Measurements from ENCODE around the gene KPNA6.
"Not testable (repeated sequence)": the region's sequence is repeated elsewhere in the genome, so short reads cannot be mapped to it uniquely, and the experiment has no call there.

KPNA6 gene

DNA sequence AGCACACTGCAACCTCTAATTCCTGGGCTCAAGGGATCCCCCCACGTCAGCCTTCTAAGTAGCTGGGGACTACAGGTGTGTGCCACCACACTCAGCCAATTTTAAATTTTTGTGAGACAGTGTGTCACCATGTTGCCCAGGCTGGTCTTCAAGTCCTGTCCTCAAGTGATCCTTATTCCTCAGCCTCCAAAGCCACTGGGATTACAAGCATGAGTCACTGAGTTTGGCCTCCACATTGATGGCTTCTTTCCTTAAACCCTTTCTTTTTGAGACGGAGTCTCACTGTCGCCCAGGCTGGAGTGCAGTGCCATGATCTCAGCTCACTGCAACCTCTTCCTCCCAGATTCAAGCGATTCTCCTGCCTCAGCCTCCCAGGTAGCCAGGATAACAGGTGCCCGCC lies 7.6 kb downstream of the KPNA6 start:
- no peak for TF ChIP-seq GABPA (IDR thresholded peaks at IDR 0.05; ENCODE audit: low read depth)
- TF ChIP-seq, protein P1, sequence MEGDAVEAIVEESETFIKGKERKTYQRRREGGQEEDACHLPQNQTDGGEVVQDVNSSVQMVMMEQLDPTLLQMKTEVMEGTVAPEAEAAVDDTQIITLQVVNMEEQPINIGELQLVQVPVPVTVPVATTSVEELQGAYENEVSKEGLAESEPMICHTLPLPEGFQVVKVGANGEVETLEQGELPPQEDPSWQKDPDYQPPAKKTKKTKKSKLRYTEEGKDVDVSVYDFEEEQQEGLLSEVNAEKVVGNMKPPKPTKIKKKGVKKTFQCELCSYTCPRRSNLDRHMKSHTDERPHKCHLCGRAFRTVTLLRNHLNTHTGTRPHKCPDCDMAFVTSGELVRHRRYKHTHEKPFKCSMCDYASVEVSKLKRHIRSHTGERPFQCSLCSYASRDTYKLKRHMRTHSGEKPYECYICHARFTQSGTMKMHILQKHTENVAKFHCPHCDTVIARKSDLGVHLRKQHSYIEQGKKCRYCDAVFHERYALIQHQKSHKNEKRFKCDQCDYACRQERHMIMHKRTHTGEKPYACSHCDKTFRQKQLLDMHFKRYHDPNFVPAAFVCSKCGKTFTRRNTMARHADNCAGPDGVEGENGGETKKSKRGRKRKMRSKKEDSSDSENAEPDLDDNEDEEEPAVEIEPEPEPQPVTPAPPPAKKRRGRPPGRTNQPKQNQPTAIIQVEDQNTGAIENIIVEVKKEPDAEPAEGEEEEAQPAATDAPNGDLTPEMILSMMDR (IDR thresholded peaks at IDR 0.05; ENCODE audit: insufficient read depth, low read length), result no peak
- TF ChIP-seq, protein P2, sequence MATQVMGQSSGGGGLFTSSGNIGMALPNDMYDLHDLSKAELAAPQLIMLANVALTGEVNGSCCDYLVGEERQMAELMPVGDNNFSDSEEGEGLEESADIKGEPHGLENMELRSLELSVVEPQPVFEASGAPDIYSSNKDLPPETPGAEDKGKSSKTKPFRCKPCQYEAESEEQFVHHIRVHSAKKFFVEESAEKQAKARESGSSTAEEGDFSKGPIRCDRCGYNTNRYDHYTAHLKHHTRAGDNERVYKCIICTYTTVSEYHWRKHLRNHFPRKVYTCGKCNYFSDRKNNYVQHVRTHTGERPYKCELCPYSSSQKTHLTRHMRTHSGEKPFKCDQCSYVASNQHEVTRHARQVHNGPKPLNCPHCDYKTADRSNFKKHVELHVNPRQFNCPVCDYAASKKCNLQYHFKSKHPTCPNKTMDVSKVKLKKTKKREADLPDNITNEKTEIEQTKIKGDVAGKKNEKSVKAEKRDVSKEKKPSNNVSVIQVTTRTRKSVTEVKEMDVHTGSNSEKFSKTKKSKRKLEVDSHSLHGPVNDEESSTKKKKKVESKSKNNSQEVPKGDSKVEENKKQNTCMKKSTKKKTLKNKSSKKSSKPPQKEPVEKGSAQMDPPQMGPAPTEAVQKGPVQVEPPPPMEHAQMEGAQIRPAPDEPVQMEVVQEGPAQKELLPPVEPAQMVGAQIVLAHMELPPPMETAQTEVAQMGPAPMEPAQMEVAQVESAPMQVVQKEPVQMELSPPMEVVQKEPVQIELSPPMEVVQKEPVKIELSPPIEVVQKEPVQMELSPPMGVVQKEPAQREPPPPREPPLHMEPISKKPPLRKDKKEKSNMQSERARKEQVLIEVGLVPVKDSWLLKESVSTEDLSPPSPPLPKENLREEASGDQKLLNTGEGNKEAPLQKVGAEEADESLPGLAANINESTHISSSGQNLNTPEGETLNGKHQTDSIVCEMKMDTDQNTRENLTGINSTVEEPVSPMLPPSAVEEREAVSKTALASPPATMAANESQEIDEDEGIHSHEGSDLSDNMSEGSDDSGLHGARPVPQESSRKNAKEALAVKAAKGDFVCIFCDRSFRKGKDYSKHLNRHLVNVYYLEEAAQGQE (IDR thresholded peaks at IDR 0.05; ENCODE audit: insufficient replicate concordance, low read depth), result no peak
- TF ChIP-seq POLR2AphosphoS5 (IDR thresholded peaks at IDR 0.05; ENCODE audit: low read depth), result no peak
- no peak for TF ChIP-seq SPI1 (IDR thresholded peaks at IDR 0.05; ENCODE audit: borderline replicate concordance, low read depth)
- Histone ChIP-seq H3K27ac (replicated peaks) (no peak overlapping the region), H3K4me3 (replicated peaks; ENCODE audit: insufficient read depth, low read length) (no peak overlapping the region), H3K27me3 (ENCODE audit: insufficient read depth, poor library complexity, severe bottlenecking) (no peaks in the 10 kb centered on the region)
- no peak for DNase-seq (ENCODE audit: low read depth in 1 of 2, low spot score in 1 of 2)

DNA sequence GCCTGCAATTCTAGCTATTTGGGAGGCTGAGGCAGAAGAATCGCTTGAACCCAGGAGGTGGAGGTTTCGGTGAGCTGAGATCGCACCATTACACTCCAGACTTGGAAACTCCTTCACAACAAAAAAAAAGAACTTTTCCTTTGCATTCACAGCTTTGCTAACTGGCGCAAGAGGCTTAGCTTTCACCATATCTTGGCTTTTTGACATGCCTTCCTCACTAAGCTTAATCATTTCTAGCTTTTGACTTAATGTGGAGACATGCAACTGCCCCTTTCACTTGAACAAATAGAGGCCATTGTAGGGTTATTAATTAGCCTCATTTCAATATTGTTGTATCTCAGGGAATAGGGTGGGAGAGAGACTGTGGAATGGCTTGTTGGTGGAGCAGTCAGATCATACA lies 8.7 kb downstream of the KPNA6 start:
- Histone ChIP-seq H3K4me3 (replicated peaks; ENCODE audit: insufficient read depth, low read length) (no peak overlapping the region), H3K27me3 (ENCODE audit: insufficient read depth, poor library complexity, severe bottlenecking) (no peaks in the 10 kb centered on the region), H3K27ac (replicated peaks) (peak overlapping the region; percentile 29; the same call in 1 of the 2 replicates)
- DNase-seq (ENCODE audit: low read depth in 1 of 2, low spot score in 1 of 2), result peak in 1 of 2 experiments; percentile 33
- TF ChIP-seq, protein P2 (IDR thresholded peaks at IDR 0.05; ENCODE audit: insufficient replicate concordance, low read depth), result no peak
- TF ChIP-seq GABPA (IDR thresholded peaks at IDR 0.05; ENCODE audit: low read depth) (no peak), SPI1 (IDR thresholded peaks at IDR 0.05; ENCODE audit: borderline replicate concordance, low read depth) (no peak), POLR2AphosphoS5 (IDR thresholded peaks at IDR 0.05; ENCODE audit: low read depth) (no peak)
- TF ChIP-seq, protein P1 (IDR thresholded peaks at IDR 0.05; ENCODE audit: insufficient read depth, low read length), result no peak

DNA sequence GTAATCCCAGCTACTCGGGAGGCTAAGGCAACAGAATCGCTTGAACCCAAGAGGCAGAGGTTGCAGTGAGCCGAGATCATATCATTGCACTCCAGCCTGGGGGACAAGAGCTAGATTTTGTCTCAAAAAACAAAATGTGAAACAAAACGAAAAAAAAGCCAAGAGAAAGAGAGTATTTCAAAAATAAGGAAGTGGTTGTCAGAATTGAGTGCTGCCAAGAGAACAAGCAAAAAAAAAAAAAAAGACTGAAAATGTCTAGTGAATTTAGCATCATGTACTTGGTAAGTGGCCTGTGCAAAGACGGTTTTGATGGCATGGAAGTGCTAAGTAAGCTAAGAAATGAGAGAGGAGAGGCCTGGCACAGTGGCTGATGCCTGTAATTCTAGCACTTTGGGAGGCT lies 14.3 kb downstream of the KPNA6 start:
- Histone ChIP-seq H3K27ac (replicated peaks) (peak overlapping the region; percentile 37), H3K4me3 (replicated peaks; ENCODE audit: insufficient read depth, low read length) (no peak overlapping the region), H3K27me3 (ENCODE audit: insufficient read depth, poor library complexity, severe bottlenecking) (no peaks in the 10 kb centered on the region)
- peak; percentile 97 for TF ChIP-seq SPI1 (IDR thresholded peaks at IDR 0.05; ENCODE audit: borderline replicate concordance, low read depth)
- TF ChIP-seq POLR2AphosphoS5 (IDR thresholded peaks at IDR 0.05; ENCODE audit: low read depth), result no peak
- DNase-seq (ENCODE audit: low read depth in 1 of 2, low spot score in 1 of 2), result no peak

DNA sequence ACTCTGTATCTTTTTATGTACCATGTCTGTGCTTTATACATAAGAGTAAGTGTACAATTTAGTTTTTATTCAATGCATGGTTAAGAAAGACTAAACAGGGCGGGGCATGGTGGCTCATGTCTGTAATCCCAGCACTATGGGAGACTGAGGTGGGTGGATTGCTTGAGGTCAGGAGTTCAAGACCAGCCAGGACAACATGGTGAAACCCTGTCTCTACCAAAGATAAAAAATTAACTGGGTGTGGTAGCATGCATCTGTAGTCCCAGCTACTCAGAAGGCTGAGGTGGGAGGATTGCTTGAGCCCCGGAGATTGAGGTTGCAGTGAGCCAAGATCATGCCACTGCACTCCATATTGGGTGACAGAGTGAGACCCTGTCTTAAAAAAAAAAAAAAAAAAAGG lies 15.5 kb downstream of the KPNA6 start:
- H3K27me3 ChIP-seq (ENCODE audit: insufficient read depth, poor library complexity, severe bottlenecking); H3K27ac ChIP-seq (replicated peaks); H3K4me3 ChIP-seq (replicated peaks; ENCODE audit: insufficient read depth, low read length); DNase-seq (ENCODE audit: low read depth in 1 of 2, low spot score in 1 of 2): not testable (repeated sequence)

DNA sequence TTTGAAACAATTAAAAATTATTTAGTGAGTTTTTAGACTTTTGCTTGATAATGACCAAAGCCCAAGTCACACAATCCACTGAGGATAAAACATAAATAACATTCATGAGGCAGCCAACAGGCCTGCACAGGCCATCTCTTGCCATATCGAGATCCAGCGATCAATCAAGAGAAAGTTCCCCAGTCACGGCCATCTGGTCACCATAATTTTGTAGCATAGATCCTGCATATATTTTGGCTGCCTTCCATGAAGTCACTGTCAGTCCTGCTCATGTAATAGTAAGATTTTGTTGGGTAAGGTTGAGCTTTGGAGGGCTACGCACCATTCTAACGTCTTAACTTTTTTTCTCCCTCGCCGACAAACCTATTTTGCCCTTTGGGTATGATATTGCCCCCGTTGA lies 17.5 kb downstream of the KPNA6 start:
- DNase-seq (ENCODE audit: low read depth in 1 of 2, low spot score in 1 of 2), result no peak
- TF ChIP-seq, protein P1 (IDR thresholded peaks at IDR 0.05; ENCODE audit: insufficient read depth, low read length), result no peak
- TF ChIP-seq GABPA (IDR thresholded peaks at IDR 0.05; ENCODE audit: low read depth), result no peak
- no peak for TF ChIP-seq POLR2AphosphoS5 (IDR thresholded peaks at IDR 0.05; ENCODE audit: low read depth)
- TF ChIP-seq, protein P2 (IDR thresholded peaks at IDR 0.05; ENCODE audit: insufficient replicate concordance, low read depth), result no peak
- TF ChIP-seq SPI1 (IDR thresholded peaks at IDR 0.05; ENCODE audit: borderline replicate concordance, low read depth), result no peak
- H3K27me3 ChIP-seq (ENCODE audit: insufficient read depth, poor library complexity, severe bottlenecking), result no peaks in the 10 kb centered on the region
- no peak overlapping the region for H3K27ac ChIP-seq (replicated peaks)
- H3K4me3 ChIP-seq (replicated peaks; ENCODE audit: insufficient read depth, low read length), result no peak overlapping the region
